Esophagus squamous epithelium (tissue), 4 donors: ENCODE measurements around the gene COG4.

Experiments
- POLR2A ChIP-seq, 4 donors: fragments of 450-650 bp; IDR thresholded peaks; one replicate each; pipeline ENCODE4 v1.6.1; 2017; ENCODE audit warnings: antibody characterized with exemption in 4 of 4, mild to moderate bottlenecking in 4 of 4, moderate library complexity in 3 of 4
- TF ChIP-seq, protein P1 (sequence below), 6 experiments: fragments of 450-650 bp in 4 of 6; fragments of 200-600 bp in 2 of 6; sonication (generic) in 2 of 6; IDR thresholded peaks; one replicate each; pipeline ENCODE4 v1.5.1; 2016 to 2019; ENCODE audit warnings: antibody characterized with exemption in 6 of 6, mild to moderate bottlenecking in 4 of 6, moderate library complexity in 4 of 6

DNA sequence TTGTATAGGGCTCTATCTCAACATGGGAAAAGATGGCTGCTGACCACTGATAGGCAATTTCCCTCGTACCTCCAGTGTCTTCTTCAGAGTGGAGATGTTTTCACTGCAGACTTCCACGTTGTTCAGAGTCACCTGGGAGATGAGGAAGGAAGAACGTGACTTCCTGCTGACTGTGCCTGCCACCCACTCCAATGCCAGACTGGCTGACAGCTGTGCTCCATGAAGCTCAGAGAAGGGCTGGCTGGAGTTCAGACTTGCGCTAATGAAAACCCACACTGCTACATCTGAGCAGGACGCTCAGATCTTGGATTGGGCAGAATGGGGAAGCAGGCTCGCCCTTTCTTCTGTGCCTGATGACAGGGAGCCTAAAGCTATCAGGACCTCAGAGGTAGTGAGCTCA, 33.1 kb downstream of the COG4 start:
- TF ChIP-seq POLR2A (IDR thresholded peaks at IDR 0.05): no peak
- TF ChIP-seq, protein P1, sequence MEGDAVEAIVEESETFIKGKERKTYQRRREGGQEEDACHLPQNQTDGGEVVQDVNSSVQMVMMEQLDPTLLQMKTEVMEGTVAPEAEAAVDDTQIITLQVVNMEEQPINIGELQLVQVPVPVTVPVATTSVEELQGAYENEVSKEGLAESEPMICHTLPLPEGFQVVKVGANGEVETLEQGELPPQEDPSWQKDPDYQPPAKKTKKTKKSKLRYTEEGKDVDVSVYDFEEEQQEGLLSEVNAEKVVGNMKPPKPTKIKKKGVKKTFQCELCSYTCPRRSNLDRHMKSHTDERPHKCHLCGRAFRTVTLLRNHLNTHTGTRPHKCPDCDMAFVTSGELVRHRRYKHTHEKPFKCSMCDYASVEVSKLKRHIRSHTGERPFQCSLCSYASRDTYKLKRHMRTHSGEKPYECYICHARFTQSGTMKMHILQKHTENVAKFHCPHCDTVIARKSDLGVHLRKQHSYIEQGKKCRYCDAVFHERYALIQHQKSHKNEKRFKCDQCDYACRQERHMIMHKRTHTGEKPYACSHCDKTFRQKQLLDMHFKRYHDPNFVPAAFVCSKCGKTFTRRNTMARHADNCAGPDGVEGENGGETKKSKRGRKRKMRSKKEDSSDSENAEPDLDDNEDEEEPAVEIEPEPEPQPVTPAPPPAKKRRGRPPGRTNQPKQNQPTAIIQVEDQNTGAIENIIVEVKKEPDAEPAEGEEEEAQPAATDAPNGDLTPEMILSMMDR (IDR thresholded peaks at IDR 0.05): no peak
